Sigmoid colon (tissue), 4 donors: Measurements from ENCODE around the gene SLAMF1.

ENCODE experiments used
- POLR2A ChIP-seq, 2 donors: fragments of 450-650 bp; IDR thresholded peaks; one replicate each; pipeline ENCODE4 v1.6.1; 2016; ENCODE audit warnings: antibody characterized with exemption in 2 of 2, mild to moderate bottlenecking in 2 of 2, moderate library complexity in 2 of 2
- POLR2AphosphoS5 ChIP-seq, 4 donors: sonication (generic); formaldehyde crosslinking; IDR thresholded peaks; one replicate each; pipeline ENCODE4 v1.6.1; 2017; ENCODE audit warnings: antibody characterized with exemption in 4 of 4
- TF ChIP-seq, protein P1 (sequence below), 4 experiments: fragments of 450-650 bp in 3 of 4; fragments of 200-600 bp in 1 of 4; IDR thresholded peaks; one replicate each; pipeline ENCODE4 v1.5.1; 2016 to 2019; ENCODE audit warnings: antibody characterized with exemption in 4 of 4, mild to moderate bottlenecking in 3 of 4, moderate library complexity in 2 of 4

DNA sequence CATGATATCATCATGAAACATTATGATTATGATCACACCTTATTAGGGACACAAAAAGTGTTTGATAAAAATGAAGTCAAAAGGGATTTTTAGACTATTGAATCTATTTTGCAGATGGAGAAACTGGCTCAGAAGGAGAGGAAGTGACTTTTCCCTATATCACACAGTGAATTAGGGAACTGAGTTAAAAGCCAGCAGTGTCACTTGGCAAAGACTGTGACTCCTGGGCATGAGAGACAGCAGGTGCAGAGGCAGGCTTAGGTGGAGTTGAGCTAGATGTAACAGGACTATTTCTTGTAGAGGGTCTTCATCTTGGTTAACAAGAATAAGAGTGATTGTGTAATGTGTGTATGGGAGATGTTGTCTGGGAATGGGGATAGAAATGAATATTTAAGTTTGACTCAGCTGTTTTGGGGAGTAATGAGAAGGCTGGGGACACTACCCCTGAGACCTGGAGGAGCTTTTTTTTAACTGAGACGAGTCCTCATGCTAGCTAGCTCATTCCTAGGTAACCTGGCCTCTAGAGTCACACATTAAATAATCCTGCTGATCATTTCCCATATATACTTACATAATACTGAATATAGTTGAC, 66.5 kb downstream of the SLAMF1 start:
- TF ChIP-seq, protein P1, sequence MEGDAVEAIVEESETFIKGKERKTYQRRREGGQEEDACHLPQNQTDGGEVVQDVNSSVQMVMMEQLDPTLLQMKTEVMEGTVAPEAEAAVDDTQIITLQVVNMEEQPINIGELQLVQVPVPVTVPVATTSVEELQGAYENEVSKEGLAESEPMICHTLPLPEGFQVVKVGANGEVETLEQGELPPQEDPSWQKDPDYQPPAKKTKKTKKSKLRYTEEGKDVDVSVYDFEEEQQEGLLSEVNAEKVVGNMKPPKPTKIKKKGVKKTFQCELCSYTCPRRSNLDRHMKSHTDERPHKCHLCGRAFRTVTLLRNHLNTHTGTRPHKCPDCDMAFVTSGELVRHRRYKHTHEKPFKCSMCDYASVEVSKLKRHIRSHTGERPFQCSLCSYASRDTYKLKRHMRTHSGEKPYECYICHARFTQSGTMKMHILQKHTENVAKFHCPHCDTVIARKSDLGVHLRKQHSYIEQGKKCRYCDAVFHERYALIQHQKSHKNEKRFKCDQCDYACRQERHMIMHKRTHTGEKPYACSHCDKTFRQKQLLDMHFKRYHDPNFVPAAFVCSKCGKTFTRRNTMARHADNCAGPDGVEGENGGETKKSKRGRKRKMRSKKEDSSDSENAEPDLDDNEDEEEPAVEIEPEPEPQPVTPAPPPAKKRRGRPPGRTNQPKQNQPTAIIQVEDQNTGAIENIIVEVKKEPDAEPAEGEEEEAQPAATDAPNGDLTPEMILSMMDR (IDR thresholded peaks at IDR 0.05): no peak
- TF ChIP-seq POLR2A (IDR thresholded peaks at IDR 0.05) (no peak), POLR2AphosphoS5 (IDR thresholded peaks at IDR 0.05) (no peak)
